ENCODE results near the gene GLTP.

GLTP gene

GRCh38 chr12:109840305-109841074 lies 39.9 kb downstream of the GLTP start:
- no peak for DNase-seq

- no peak for DNase-seq
Observed at GRCh38 chr12:109839444-109839843, 40.9 kb downstream of the GLTP start.

- no peak for DNase-seq
Observed at GRCh38 chr12:109836916-109837315, 43.4 kb downstream of the GLTP start.

GRCh38 chr12:109835827-109836226 lies 44.5 kb downstream of the GLTP start:
- DNase-seq: no peak

GRCh38 chr12:109833307-109834189 lies 46.8 kb downstream of the GLTP start, which contains the start of gene TRPV4:
TSS of gene TRPV4 (minus strand) at chr12:109833398. CDS start at chr12:109814796, 18,602 bp downstream.
- DNase-seq: no peak

GRCh38 chr12:109832541-109833306 lies 47.6 kb downstream of the GLTP start:
- no peak for DNase-seq

GRCh38 chr12:109831929-109832328 lies 48.4 kb downstream of the GLTP start:
- DNase-seq: no peak

- no peak for DNase-seq
Observed at GRCh38 chr12:109831365-109831764, 49.0 kb downstream of the GLTP start.

GRCh38 chr12:109830718-109831117 lies 49.6 kb downstream of the GLTP start:
- no peak for DNase-seq

GRCh38 chr12:109830267-109830666 lies 50.1 kb downstream of the GLTP start:
- DNase-seq: no peak

GRCh38 chr12:109829667-109830066 lies 50.7 kb downstream of the GLTP start:
- DNase-seq: no peak

- no peak for DNase-seq
Observed at GRCh38 chr12:109828754-109829511, 51.4 kb downstream of the GLTP start.

GRCh38 chr12:109827566-109828550 lies 52.5 kb downstream of the GLTP start:
- no peak for DNase-seq

- no peak for DNase-seq
Observed at GRCh38 chr12:109827080-109827479, 53.3 kb downstream of the GLTP start.

- no peak for DNase-seq
Observed at GRCh38 chr12:109824731-109825130, 55.6 kb downstream of the GLTP start.

GRCh38 chr12:109822951-109823411 lies 57.4 kb downstream of the GLTP start:
- DNase-seq: no peak

GRCh38 chr12:109822416-109822815 lies 57.9 kb downstream of the GLTP start:
- no peak for DNase-seq

GRCh38 chr12:109821968-109822367 lies 58.4 kb downstream of the GLTP start:
- DNase-seq: no peak

GRCh38 chr12:109820816-109821381 lies 59.4 kb downstream of the GLTP start:
- no peak for DNase-seq

- DNase-seq: no peak
Observed at GRCh38 chr12:109818905-109819500, 61.3 kb downstream of the GLTP start.

Measured in activated T-cell treated with anti-CD3 and anti-CD28 coated beads, Interleukin-2, amount 50 U/mL, for 1 hour (primary cell).